HEK293 (cell line): ENCODE measurements around the gene ZNF483.
A peak's percentile ranks its signal among the peaks of the same experiment; 100 is the strongest.

ENCODE experiments used
- CTCF ChIA-PET: fragments of 350-600 bp; formaldehyde crosslinking; extraction: SDS; loops from one replicate; lab custom pipeline; 2021; ENCODE audit warnings: antibody characterized with exemption; lab: Yijun Ruan, JAX
- POLR2A ChIA-PET: fragments of 300-600 bp; formaldehyde crosslinking; extraction: SDS; loops from one replicate; lab custom pipeline; 2020; ENCODE audit warnings: antibody characterized with exemption, inconsistent platforms; lab: Yijun Ruan, JAX
- H3K27ac ChIP-seq: fragments of 200-500 bp; sonication (Bioruptor generic); 2 replicates; pipeline ENCODE4 v1.5.1; 2014; ENCODE audit warnings: low read depth, low read length, control low read depth, inconsistent platforms; ENCODE audit errors: extremely low read depth
- H3K36me3 ChIP-seq, 2 experiments: fragments of 200-500 bp in 1 of 2; sonication (Bioruptor generic) in 1 of 2; 1 replicate in 1 of 2; 2 replicates in 1 of 2; pipeline ENCODE4 v1.5.1; 2014 to 2017; ENCODE audit warnings: inconsistent platforms in 2 of 2, low read length in 2 of 2; ENCODE audit not compliant: control insufficient read depth in 2 of 2, insufficient read depth in 1 of 2
- H3K4me1 ChIP-seq: fragments of 200-500 bp; sonication (Bioruptor generic); 2 replicates; pipeline ENCODE4 v1.5.1; 2014; ENCODE audit warnings: mild to moderate bottlenecking, low read length, inconsistent platforms; ENCODE audit not compliant: control insufficient read depth, insufficient read depth
- H3K4me3 ChIP-seq: 2 replicates; pipeline ENCODE4 v1.5.1; 2011; ENCODE audit warnings: low read depth, mild to moderate bottlenecking, control low read depth, low read length, moderate library complexity
- H3K9me3 ChIP-seq: fragments of 200-500 bp; sonication (Bioruptor generic); 2 replicates; pipeline ENCODE4 v1.5.1; 2014; ENCODE audit warnings: low read depth, low read length, inconsistent platforms; ENCODE audit not compliant: control insufficient read depth, insufficient read depth
- BCL11B ChIP-seq: fragments of 450-650 bp; formaldehyde crosslinking; IDR thresholded peaks from 2 replicates; pipeline ENCODE4 v1.5.1; 2016; ENCODE audit warnings: low read depth, missing biosample characterization, missing genetic modification characterization
- FEZF1 ChIP-seq: fragments of 450-650 bp; formaldehyde crosslinking; IDR thresholded peaks from 2 replicates; pipeline ENCODE4 v1.5.1; 2016; ENCODE audit warnings: missing biosample characterization, missing genetic modification characterization
- GFI1B ChIP-seq: fragments of 450-650 bp; formaldehyde crosslinking; IDR thresholded peaks from 2 replicates; pipeline ENCODE4 v1.5.1; 2016; ENCODE audit warnings: missing biosample characterization, missing genetic modification characterization
- GLIS1 ChIP-seq: fragments of 450-650 bp; formaldehyde crosslinking; IDR thresholded peaks from 2 replicates; pipeline ENCODE4 v1.5.1; 2016; ENCODE audit warnings: missing biosample characterization, missing genetic modification characterization
- IKZF3 ChIP-seq: fragments of 450-650 bp; IDR thresholded peaks from 2 replicates; pipeline ENCODE4 v1.5.0; 2018; ENCODE audit warnings: missing biosample characterization, mild to moderate bottlenecking, missing genetic modification characterization, moderate library complexity
- OSR2 ChIP-seq: fragments of 450-650 bp; formaldehyde crosslinking; IDR thresholded peaks from 2 replicates; pipeline ENCODE4 v1.5.1; 2016; ENCODE audit warnings: missing biosample characterization, missing genetic modification characterization
- SP7 ChIP-seq: fragments of 450-650 bp; formaldehyde crosslinking; IDR thresholded peaks from 2 replicates; pipeline ENCODE4 v1.5.1; 2016; ENCODE audit warnings: missing biosample characterization, missing genetic modification characterization
- YY1 ChIP-seq: fragments of 450-650 bp; formaldehyde crosslinking; IDR thresholded peaks from 2 replicates; pipeline ENCODE4 v1.5.1; 2018; ENCODE audit warnings: missing biosample characterization, missing genetic modification characterization
- ZBTB21 ChIP-seq: fragments of 450-650 bp; formaldehyde crosslinking; IDR thresholded peaks from 2 replicates; pipeline ENCODE4 v1.5.1; 2017; ENCODE audit warnings: missing biosample characterization, missing genetic modification characterization
- ZFP3 ChIP-seq: fragments of 450-650 bp; formaldehyde crosslinking; IDR thresholded peaks from 2 replicates; pipeline ENCODE4 v1.5.1; 2016; ENCODE audit warnings: low read depth, missing biosample characterization, missing genetic modification characterization
- ZFP37 ChIP-seq: fragments of 450-650 bp; formaldehyde crosslinking; IDR thresholded peaks from 2 replicates; pipeline ENCODE4 v1.5.1; 2016; ENCODE audit warnings: missing biosample characterization, missing genetic modification characterization
- ZNF114 ChIP-seq: fragments of 450-650 bp; formaldehyde crosslinking; IDR thresholded peaks from 2 replicates; pipeline ENCODE4 v1.5.0; 2017; ENCODE audit warnings: missing biosample characterization, missing genetic modification characterization
- ZNF140 ChIP-seq: fragments of 450-650 bp; formaldehyde crosslinking; IDR thresholded peaks from 2 replicates; pipeline ENCODE4 v1.5.1; 2016; ENCODE audit warnings: missing biosample characterization, missing genetic modification characterization
- ZNF175 ChIP-seq: fragments of 450-650 bp; formaldehyde crosslinking; IDR thresholded peaks from 2 replicates; pipeline ENCODE4 v1.5.1; 2016; ENCODE audit warnings: missing biosample characterization, missing genetic modification characterization
- ZNF292 ChIP-seq: fragments of 450-650 bp; formaldehyde crosslinking; IDR thresholded peaks from 2 replicates; pipeline ENCODE4 v1.5.1; 2016; ENCODE audit warnings: low read depth, missing biosample characterization, missing genetic modification characterization, borderline replicate concordance
- ZNF341 ChIP-seq: fragments of 450-650 bp; formaldehyde crosslinking; IDR thresholded peaks from 2 replicates; pipeline ENCODE4; 2016; ENCODE audit warnings: low read depth, missing biosample characterization, missing genetic modification characterization
- ZNF404 ChIP-seq: fragments of 450-650 bp; formaldehyde crosslinking; IDR thresholded peaks from 2 replicates; pipeline ENCODE4 v1.5.1; 2017; ENCODE audit warnings: missing biosample characterization, missing genetic modification characterization
- ZNF449 ChIP-seq: fragments of 450-650 bp; formaldehyde crosslinking; IDR thresholded peaks from 2 replicates; pipeline ENCODE4 v1.5.1; 2017; ENCODE audit warnings: missing biosample characterization, mild to moderate bottlenecking, missing genetic modification characterization, moderate library complexity
- ZNF473 ChIP-seq: fragments of 450-650 bp; formaldehyde crosslinking; IDR thresholded peaks from 2 replicates; pipeline ENCODE4 v1.5.1; 2017; ENCODE audit warnings: missing biosample characterization, missing genetic modification characterization
- ZNF48 ChIP-seq: fragments of 450-650 bp; formaldehyde crosslinking; IDR thresholded peaks from 2 replicates; pipeline ENCODE4 v1.5.1; 2016; ENCODE audit warnings: missing biosample characterization, missing genetic modification characterization
- ZNF501 ChIP-seq: fragments of 450-650 bp; formaldehyde crosslinking; IDR thresholded peaks from 2 replicates; pipeline ENCODE4 v1.5.1; 2016; ENCODE audit warnings: missing biosample characterization, missing genetic modification characterization
- ZNF521 ChIP-seq: fragments of 450-650 bp; formaldehyde crosslinking; IDR thresholded peaks from 2 replicates; pipeline ENCODE4 v1.5.1; 2017; ENCODE audit warnings: missing biosample characterization, mild to moderate bottlenecking, missing genetic modification characterization
- ZNF560 ChIP-seq: fragments of 450-650 bp; formaldehyde crosslinking; IDR thresholded peaks from 2 replicates; pipeline ENCODE4 v1.5.1; 2017; ENCODE audit warnings: missing biosample characterization, missing genetic modification characterization, borderline replicate concordance
- ZNF600 ChIP-seq: fragments of 450-650 bp; formaldehyde crosslinking; IDR thresholded peaks from 2 replicates; pipeline ENCODE4 v1.5.1; 2016; ENCODE audit warnings: missing biosample characterization, missing genetic modification characterization
- ZNF623 ChIP-seq: fragments of 450-650 bp; formaldehyde crosslinking; IDR thresholded peaks from 2 replicates; pipeline ENCODE4 v1.5.1; 2016; ENCODE audit warnings: missing biosample characterization, missing genetic modification characterization
- ZNF664 ChIP-seq: fragments of 450-650 bp; formaldehyde crosslinking; IDR thresholded peaks from 2 replicates; pipeline ENCODE4 v1.5.1; 2016; ENCODE audit warnings: missing biosample characterization, missing genetic modification characterization
- ZNF670 ChIP-seq: fragments of 450-650 bp; formaldehyde crosslinking; IDR thresholded peaks from 2 replicates; pipeline ENCODE4 v1.5.1; 2016; ENCODE audit warnings: missing biosample characterization, missing genetic modification characterization, low read depth
- ZNF76 ChIP-seq: fragments of 450-650 bp; formaldehyde crosslinking; IDR thresholded peaks from 2 replicates; pipeline ENCODE4; 2016; ENCODE audit warnings: low read depth, missing biosample characterization, missing genetic modification characterization, borderline replicate concordance
- ZNF843 ChIP-seq: fragments of 450-650 bp; formaldehyde crosslinking; IDR thresholded peaks from 2 replicates; pipeline ENCODE4 v1.5.1; 2016; ENCODE audit warnings: missing biosample characterization, missing genetic modification characterization
- ZXDB ChIP-seq: fragments of 450-650 bp; formaldehyde crosslinking; IDR thresholded peaks from 2 replicates; pipeline ENCODE4 v1.5.1; 2016; ENCODE audit warnings: missing biosample characterization, missing genetic modification characterization
- TF ChIP-seq, protein P1 (sequence below): IDR thresholded peaks from 2 replicates; pipeline ENCODE4 v1.6.1; 2011; ENCODE audit warnings: mild to moderate bottlenecking, low read depth, low read length, borderline replicate concordance
- TF ChIP-seq, protein P2 (sequence below): fragments of 450-650 bp; formaldehyde crosslinking; IDR thresholded peaks from 2 replicates; pipeline ENCODE4 v1.5.1; 2016; ENCODE audit warnings: missing biosample characterization, missing genetic modification characterization, low read depth
- TF ChIP-seq, protein P3 (sequence below): fragments of 450-650 bp; formaldehyde crosslinking; IDR thresholded peaks from 2 replicates; pipeline ENCODE4 v1.5.1; 2016; ENCODE audit warnings: missing biosample characterization, missing genetic modification characterization

Gene ZNF483

DNA sequence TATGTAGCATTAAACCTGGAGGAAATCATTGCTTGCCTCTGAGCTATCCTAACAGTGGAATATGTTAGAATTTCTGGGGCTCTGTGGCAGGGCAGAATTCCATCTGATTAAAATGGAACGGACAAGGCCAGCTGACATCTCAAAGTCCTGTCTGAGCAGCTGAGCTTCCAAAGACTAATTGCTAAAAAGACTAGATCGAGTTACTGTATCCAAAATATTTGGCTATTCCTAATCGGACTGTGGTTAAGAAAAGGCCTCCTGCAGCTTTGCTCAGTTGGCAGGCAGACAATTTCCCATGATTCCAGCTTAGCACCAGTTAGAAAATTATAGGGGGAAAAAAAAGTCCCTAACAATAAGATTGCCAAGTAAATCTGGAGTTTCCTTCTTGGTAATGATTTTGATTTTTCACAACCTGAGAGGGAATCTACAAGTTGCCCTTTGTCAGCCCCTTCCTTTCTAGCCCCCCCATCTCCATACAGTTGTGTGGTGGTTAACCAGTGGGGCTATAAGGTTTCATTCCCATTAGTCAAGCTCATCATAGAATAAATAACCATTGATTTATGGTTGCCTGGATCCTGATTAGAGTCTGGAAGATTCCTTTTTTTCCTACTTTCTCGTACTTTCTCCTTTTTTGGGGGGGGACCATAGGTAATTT, 48.1 kb downstream of the ZNF483 start (continued):
- TF ChIP-seq GFI1B (tag by site-specific recombination) (peak; percentile 57), SP7 (peak; percentile 64), GLIS1 (tag by site-specific recombination) (peak; percentile 93), OSR2 (tag by site-specific recombination) (peak; percentile 39; the same call in 1 of the 2 replicates), ZNF404 (tag by site-specific recombination) (no peak), FEZF1 (tag by site-specific recombination) (peak; percentile 84), ZNF449 (tag by site-specific recombination) (no peak), ZXDB (tag by site-specific recombination) (0 out of 2 replicates have a peak, but pooled peaks have one; percentile 14), ZNF664 (tag by site-specific recombination) (no peak), ZNF843 (tag by site-specific recombination) (peak; percentile 33; the same call in 1 of the 2 replicates), ZNF175 (tag by site-specific recombination) (no peak), ZNF76 (tag by site-specific recombination) (peak; percentile 34; the same call in 1 of the 2 replicates), ZNF501 (tag by site-specific recombination) (0 out of 2 replicates have a peak, but pooled peaks have one; percentile 28), ZNF473 (tag by site-specific recombination) (no peak), ZNF341 (no peak), IKZF3 (0 out of 2 replicates have a peak, but pooled peaks have one; percentile 24), ZNF600 (tag by site-specific recombination) (peak; percentile 37; the same call in 1 of the 2 replicates), ZBTB21 (tag by site-specific recombination) (no peak)
- TF ChIP-seq, protein P1, sequence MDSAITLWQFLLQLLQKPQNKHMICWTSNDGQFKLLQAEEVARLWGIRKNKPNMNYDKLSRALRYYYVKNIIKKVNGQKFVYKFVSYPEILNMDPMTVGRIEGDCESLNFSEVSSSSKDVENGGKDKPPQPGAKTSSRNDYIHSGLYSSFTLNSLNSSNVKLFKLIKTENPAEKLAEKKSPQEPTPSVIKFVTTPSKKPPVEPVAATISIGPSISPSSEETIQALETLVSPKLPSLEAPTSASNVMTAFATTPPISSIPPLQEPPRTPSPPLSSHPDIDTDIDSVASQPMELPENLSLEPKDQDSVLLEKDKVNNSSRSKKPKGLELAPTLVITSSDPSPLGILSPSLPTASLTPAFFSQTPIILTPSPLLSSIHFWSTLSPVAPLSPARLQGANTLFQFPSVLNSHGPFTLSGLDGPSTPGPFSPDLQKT = no peak
- TF ChIP-seq, all 188 proteins: peak for 14

- peaks cover 0 to 58% of the 10 kb centered on the region in 2 experiments; a peak in 1 of 3 replicates for H3K36me3 ChIP-seq
- H3K9me3 ChIP-seq = no peaks in the 10 kb centered on the region
- CTCF ChIA-PET = interaction anchor here (0.7 kb wide), 1 partner anchor 10 kb away, joined by 3 read pairs; no protein-coding TSS in a partner anchor
- no peaks in the 10 kb centered on the region for H3K4me1 ChIP-seq
- POLR2A ChIA-PET = no interaction called here
- H3K4me3 ChIP-seq = no peak overlapping the region
- H3K27ac ChIP-seq = no peak overlapping the region
- TF ChIP-seq ZNF600 (tag by site-specific recombination) (no peak), ZNF521 (no peak), ZNF140 (tag by site-specific recombination) (no peak), ZNF292 (no peak), ZNF670 (tag by site-specific recombination) (no peak), ZFP3 (no peak), YY1 (tag by site-specific recombination) (no peak), ZFP37 (tag by site-specific recombination) (no peak), ZNF623 (tag by site-specific recombination) (no peak), ZNF48 (tag by site-specific recombination) (no peak), BCL11B (tag by site-specific recombination) (no peak), ZNF404 (tag by site-specific recombination) (no peak), ZNF560 (tag by site-specific recombination) (no peak), ZNF114 (tag by site-specific recombination) (no peak)
- TF ChIP-seq, protein P2, sequence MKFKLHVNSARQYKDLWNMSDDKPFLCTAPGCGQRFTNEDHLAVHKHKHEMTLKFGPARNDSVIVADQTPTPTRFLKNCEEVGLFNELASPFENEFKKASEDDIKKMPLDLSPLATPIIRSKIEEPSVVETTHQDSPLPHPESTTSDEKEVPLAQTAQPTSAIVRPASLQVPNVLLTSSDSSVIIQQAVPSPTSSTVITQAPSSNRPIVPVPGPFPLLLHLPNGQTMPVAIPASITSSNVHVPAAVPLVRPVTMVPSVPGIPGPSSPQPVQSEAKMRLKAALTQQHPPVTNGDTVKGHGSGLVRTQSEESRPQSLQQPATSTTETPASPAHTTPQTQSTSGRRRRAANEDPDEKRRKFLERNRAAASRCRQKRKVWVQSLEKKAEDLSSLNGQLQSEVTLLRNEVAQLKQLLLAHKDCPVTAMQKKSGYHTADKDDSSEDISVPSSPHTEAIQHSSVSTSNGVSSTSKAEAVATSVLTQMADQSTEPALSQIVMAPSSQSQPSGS (tag by site-specific recombination) = no peak
- TF ChIP-seq, protein P3, sequence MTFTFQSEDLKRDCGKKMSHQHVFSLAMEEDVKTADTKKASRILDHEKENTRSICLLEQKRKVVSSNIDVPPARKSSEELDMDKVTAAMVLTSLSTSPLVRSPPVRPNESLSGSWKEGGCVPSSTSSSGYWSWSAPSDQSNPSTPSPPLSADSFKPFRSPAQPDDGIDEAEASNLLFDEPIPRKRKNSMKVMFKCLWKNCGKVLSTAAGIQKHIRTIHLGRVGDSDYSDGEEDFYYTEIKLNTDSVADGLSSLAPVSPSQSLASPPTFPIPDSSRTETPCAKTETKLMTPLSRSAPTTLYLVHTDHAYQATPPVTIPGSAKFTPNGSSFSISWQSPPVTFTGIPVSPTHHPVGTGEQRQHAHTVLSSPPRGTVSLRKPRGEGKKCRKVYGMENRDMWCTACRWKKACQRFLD (tag by site-specific recombination) = no peak
Measured at GRCh38 chr9:111582888-111583287, 57.9 kb downstream of the ZNF483 start.
